RPMI7951 (cell line): ENCODE measurements around the gene SAXO2. TPM values are rescaled to one million over a fixed set of nuclear protein-coding genes. Genes with fewer than 3 reads are reported as not detected.
"Not testable (repeated sequence)": the region's sequence is repeated elsewhere in the genome, so short reads cannot be mapped to it uniquely, and the experiment has no call there.

Experiments
- DNase-seq: peaks from one replicate; pipeline ENCODE4 v3.0.0-alpha.2; 2012; ENCODE audit warnings: low read depth
- total RNA-seq: library from RNA; depleted of rRNA; stranded (reverse); fragments of >200 nt; shearing (Covaris generic); gene quantifications from 2 replicates; pipeline ENCODE4 v1.2.3, GENCODE V29; 2014; rRNA removed

Gene SAXO2
- total RNA-seq, 1 experiment from 2014 or later, result under 0.01 TPM

GRCh38 chr15:82333603-82334553, 71.3 kb downstream of the SAXO2 start:
- DNase-seq, result not testable (repeated sequence)

Other genes with a start within 250 kb of the SAXO2 start
- 7.1 and 8.1 TPM in 2 replicates for gene MEX3B, start 216.8 kb upstream of the SAXO2 start, total RNA-seq
- 27.2 and 34.4 TPM in 2 replicates for gene EFL1, start 84 bp upstream of the SAXO2 start, total RNA-seq
- 0.10 and 0.24 TPM in 2 replicates for gene GOLGA6L10, start 86.7 kb downstream of the SAXO2 start, total RNA-seq
- gene GOLGA6L9, start 167.0 kb downstream of the SAXO2 start, total RNA-seq, result 1.9 TPM in 2 replicates